GM19238 (cell line): Measurements from ENCODE around the gene PPFIA4.
"Not testable (repeated sequence)": the region's sequence is repeated elsewhere in the genome, so short reads cannot be mapped to it uniquely, and the experiment has no call there.

Source experiments
- DNase-seq: peaks from one replicate; pipeline ENCODE4 v3.0.0; 2011; ENCODE audit warnings: low spot score; ENCODE audit not compliant: insufficient read length

The PPFIA4 gene

DNA sequence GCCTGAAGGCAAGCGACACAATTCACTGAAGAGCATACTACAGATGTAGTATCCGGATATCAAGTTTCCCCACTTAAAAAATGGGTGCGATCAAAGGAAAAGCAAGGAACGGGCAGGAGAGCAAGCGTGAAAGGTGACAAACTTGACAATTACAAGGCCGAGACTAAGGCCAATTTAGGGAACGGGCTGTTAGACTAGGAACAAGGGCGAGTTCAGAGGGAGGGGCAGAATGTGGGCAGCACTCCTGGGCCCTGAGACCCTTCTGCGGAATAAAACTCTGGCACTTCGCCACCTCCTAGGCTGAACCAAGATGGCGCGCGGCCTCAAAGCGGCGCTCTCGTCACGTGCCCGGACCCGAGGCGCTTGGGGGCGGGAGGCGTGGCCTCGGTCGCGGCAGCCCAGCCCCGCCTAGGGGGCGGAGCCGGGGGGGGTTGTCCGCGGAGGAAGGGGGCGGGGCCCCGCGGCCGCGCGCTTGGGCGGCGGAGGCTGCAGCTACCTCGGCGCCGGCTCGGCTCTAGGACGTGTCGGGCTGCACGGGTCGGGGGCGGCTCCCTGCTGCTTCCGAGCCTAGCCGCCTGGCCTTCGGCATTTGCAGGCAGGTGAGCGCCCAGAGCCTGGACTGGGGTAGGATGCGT is at the start of gene PPFIA4:
PPFIA4 (plus strand) TSS at position 461 of the 635 bp plus-strand sequence. CDS start 12,518 bp downstream, outside the sequence.
- DNase-seq: peak; percentile 93

DNA sequence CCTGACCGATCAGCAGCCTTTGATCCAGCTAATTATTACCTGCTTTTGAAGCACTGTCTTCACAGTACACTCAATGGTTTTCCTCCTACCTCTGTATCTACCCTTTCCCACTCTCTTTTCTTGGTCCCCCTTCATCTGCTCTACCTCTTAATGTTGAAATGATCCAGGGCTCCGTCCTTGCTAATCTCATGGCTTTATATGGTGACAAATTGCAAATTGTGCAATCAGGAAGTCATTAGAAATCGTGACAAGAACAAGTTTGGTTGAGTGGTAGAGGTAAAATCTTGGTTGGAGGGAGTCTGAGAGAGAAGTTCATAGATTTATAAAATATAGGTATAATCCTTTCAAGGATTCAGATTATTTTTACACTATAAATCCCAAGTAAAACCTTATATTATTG is 49.7 kb upstream of the PPFIA4 start:
- no peak for DNase-seq

DNA sequence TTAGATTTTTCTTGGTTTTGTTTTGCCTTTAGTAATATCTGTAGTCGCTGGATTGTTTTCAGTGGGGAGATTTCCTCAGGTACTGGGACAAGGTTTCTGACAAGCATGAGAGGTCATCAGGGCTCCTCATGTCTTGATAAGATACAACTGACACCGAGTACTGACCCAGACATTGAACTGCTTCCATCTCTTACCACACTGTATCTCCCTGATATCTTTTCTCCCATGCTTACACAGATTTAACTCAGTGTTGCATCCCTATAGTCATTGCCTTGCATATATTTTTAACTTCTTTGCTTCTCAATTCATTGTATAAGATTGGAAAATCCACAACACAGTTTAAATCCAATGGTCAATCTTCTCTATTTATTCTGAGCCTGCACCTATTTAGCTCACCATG is 46.8 kb upstream of the PPFIA4 start:
- no peak for DNase-seq

GRCh38 chr1:202981939-202982338 is 44.4 kb upstream of the PPFIA4 start:
- DNase-seq: no peak

GRCh38 chr1:202982715-202983430 is 43.4 kb upstream of the PPFIA4 start:
- no peak for DNase-seq

GRCh38 chr1:202986120-202986519 is 40.2 kb upstream of the PPFIA4 start:
- not testable (repeated sequence) for DNase-seq

DNA sequence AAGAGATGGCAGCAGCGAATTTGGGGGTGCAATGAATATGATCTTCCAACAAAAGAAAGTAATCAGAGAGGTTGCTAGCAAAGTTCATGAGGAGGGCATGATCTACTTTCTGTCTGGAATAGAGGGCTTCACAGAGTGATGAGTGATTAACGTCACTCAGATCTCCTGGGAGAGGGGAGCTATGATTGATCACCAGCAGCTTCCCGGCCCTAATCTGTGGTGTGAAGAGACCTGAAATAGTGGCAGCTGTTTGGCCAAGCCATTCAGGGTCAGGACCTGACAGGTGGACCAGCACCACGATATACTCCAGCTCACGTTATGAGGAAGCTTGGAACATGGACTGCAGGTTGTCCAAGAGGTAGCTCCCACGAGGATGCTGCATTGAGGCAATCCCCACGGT is 39.0 kb upstream of the PPFIA4 start:
- DNase-seq: no peak

DNA sequence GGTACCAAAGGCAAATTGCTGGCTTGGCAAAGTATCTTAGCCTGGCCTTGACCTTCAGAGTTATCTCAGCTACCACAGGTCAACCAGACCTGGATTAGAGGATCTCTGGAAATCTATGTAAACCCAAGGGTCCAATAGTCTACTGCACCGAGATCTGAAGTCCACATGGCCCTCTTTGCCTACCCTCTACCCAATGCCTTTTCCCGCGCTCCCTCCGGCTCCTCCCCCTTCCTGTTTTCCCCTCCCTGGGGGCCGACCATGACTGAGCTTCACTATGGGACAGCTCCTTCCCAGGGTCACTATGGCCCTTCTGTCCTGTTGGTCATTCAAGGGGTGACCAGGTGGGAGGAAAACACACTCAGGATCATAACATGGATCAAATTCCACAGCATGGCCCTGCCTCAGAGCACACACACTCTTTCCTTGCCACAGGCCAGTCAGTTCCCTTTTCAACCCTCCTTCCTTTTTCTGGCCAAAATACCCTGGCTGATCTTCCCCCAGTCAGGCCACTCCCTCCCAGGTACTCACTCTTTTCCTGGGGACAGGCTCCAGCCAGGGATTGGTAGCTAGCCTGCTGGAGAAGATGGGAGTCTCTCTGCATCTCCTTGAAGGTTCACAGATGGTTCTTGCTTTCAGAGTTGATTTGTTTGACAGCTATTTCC is 38.2 kb upstream of the PPFIA4 start:
- DNase-seq: no peak

- no peak for DNase-seq
Observed at GRCh38 chr1:202989879-202990278, 36.4 kb upstream of the PPFIA4 start.

DNA sequence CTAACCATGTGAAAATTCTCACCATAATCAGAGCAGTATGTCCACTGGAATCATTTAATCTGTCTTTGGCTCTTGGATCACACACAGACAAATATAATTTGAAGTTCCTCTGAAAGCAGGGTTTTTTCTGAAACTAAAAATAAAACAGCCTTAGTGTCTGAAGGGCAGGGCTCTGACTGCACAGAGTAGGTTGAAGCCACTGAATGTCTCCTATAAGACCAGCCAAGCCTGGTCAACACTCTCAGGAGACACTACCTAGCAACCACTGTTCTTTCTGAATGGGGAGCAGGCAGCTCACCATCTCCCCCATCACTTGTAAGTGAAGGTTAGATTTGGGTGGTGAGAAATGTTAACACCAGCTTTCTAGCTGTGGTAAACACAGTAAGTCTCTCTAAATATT is 35.2 kb upstream of the PPFIA4 start:
- no peak for DNase-seq

GRCh38 chr1:202994756-202995155 is 31.5 kb upstream of the PPFIA4 start:
- no peak for DNase-seq

DNA sequence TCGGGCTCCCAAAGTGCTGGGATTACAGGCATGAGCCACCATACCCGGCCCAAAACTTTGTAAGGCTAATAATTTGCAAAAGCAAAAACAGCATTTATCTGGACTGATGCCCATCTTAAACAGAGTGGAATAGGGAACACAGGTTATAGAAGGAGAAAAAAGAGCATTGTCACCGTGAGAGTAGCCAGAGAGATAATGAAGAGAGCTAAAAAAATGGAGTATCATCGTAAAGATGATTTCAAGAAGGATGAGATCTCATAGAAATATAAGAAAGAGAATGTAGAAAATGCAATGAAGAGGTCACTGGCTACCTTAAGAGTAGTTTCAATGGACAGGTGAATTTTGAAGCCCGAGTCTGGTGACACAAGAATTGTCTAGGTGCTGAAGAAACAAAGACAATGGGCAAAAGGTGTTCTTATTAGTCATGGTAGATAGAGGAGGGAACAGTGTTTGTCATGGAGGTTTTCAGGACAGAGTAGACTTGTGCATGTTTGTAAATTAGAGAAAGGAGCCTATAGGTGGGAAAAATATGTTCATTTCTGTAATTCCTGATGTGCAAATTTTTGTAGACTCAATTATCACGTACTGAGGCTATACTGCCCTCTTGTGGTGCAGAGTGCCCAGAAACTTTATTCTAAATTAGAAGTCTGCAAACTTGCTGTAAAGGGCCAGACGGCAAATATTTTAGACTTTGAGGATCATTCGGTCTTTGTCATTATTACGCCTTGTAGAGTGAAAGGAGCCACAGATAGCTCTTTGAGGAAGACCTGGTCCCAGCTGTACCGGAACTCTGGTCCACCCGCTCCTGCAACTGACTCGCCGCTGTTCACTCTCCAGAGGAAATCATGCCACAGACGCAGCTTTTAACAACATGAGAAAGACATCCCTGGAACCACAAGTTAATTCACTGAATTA is 27.2 kb upstream of the PPFIA4 start:
- peak; percentile 10 for DNase-seq

DNA sequence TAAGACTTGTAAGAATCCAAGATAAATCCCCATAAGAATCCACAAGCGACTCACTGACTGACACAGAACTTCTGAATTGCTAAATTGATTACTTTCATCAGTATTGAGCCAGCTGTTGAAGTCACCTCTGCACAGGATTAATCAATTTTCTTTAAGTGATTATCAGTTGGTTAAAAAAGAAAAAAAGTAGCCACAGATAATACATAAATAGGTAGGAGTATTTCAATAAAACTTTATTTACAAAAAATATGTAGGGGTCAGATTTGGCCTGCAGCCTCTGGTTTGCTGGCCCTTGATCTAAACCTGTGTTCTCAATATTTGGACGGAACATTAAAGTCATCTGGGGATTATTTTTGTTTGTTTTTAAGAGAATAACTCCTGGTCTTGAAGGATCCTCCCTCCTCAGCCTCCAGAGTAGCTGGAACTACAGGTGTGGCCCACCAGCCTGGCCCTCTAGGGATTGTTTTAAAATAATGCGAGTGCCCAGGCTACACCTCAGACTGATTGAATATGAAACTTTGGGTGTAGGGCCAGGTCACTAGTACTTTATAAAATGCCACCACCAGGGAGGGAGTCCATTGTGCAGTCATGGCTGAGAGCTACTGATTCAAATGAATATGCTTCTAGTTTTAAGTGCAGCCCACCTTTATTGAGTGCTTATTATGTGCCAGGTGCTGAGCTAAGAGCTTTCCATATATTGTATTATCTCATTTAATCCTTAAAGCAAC is 25.9 kb upstream of the PPFIA4 start:
- no peak for DNase-seq

DNA sequence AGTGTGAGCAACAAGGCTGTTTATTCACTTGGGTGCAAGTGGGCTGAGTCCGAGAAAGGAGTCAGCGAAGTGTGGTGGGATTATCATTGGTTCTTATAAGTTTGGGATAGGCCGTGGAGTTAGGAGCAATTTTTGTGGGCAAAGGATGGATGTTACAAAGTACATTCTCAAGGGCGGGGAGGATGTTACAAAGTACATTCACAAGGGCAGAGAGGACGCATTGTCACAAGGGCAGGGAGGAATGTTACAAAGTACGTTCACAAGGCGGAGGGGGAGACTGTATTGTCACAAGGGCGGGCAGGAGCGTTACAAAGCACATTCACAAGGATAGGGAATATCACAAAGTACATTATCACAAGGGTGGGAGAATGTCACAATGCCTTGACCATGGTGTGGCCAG is 24.3 kb upstream of the PPFIA4 start:
- DNase-seq: no peak

GRCh38 chr1:203002951-203003350 is 23.3 kb upstream of the PPFIA4 start:
- DNase-seq: no peak

- not testable (repeated sequence) for DNase-seq
Observed at GRCh38 chr1:203005395-203006142, 20.7 kb upstream of the PPFIA4 start.

- peak; percentile 78 for DNase-seq
Observed at GRCh38 chr1:203006948-203007871, 19.1 kb upstream of the PPFIA4 start, which contains the start of gene TMEM183A. TSS of gene TMEM183A (plus strand) at chr1:203007374. CDS start at chr1:203007466, 92 bp downstream.

DNA sequence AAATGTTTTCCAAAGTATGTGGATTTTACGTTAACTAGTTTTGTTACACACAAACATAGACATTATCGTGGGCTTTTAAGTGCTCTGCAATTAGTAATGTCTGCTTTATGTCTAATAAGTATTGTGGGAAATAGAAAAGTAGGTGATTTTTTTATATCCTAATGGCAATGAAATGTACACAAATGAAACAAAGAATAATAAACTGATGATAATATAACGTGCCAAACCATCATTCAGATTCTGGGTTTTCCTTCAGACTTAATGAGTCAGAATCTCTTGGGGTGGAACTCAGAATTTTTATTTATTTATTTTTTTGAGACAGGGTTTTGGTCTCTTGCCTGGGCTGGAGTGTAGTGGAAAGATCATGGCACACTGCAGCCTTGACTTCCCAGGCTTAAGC is 17.1 kb upstream of the PPFIA4 start:
- no peak for DNase-seq

DNA sequence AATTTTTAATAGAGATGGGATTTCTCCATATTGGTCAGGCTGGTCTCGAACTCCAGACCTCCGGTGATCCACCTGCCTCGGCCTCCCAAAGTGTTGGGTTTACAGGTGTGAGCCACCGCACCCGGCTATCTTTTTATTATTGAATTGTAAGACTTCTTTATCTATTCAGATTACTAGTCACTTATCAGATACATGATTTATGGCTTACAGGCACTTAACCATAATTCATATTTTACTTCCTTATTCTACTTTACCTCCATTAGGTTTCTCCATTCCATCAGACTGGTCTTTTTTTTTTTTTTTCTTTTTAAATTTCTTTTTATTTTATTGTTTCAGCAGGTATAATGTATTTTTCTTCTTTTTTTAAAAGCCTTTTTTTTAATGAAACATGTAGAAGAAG is 14.7 kb upstream of the PPFIA4 start:
- no peak for DNase-seq
